Endothelial cell of umbilical vein (primary cell): ENCODE results near the gene OSBPL9. TPM values are rescaled to one million over a fixed set of nuclear protein-coding genes. Genes with fewer than 3 reads are reported as not detected.

Experiments
- BruUV-seq: library from RNA; stranded (reverse); fragments of 400-500 nt; replicated peaks from 2 replicates; lab custom pipeline; 2021; lab: Mats Ljungman, UMichigan
- CTCF ChIA-PET: fragments of 300-600, 350-600 bp; sonication (Branson Sonifier 250); formaldehyde crosslinking; loops from one replicate; lab custom pipeline; 2021; ENCODE audit warnings: antibody characterized with exemption, inconsistent platforms; lab: Charles Lee
- POLR2A ChIA-PET: fragments of 300-600, 350-600 bp; sonication (Branson Sonifier 250); formaldehyde crosslinking; loops from one replicate; lab custom pipeline; 2021; ENCODE audit warnings: antibody characterized with exemption, inconsistent platforms; lab: Charles Lee
- DNase-seq: peaks from one replicate; pipeline ENCODE4 v3.0.0-alpha.2; 2011; ENCODE audit warnings: low read depth, low spot score
- FAIRE-seq: peaks from 2 replicates; lab custom pipeline; 2011; peaks lifted over from hg19 to GRCh38; lab: Jason Lieb, UNC
- H2AFZ ChIP-seq: 2 replicates; pipeline ENCODE4 v1.6.0; 2012; ENCODE audit warnings: low read depth, low read length, control low read depth, inconsistent platforms
- H3K27ac ChIP-seq: 2 replicates; pipeline ENCODE4 v1.5.1; 2011; ENCODE audit warnings: low read depth, mild to moderate bottlenecking, control low read depth, low read length, moderate library complexity; ENCODE audit not compliant: insufficient read depth
- H3K27me3 ChIP-seq, 2 experiments: 2 replicates each; pipeline versions ENCODE4 v1.6.0 to v1.6.1; 2011; ENCODE audit warnings: low read length in 2 of 2, mixed read lengths in 1 of 2; ENCODE audit not compliant: control insufficient read depth in 2 of 2, insufficient read depth in 2 of 2
- H3K36me3 ChIP-seq, 2 experiments: 2 replicates in 1 of 2; 3 replicates in 1 of 2; pipeline ENCODE4 v1.5.1; 2011; ENCODE audit warnings: low read length in 2 of 2, mild to moderate bottlenecking in 1 of 2, moderate library complexity in 1 of 2; ENCODE audit not compliant: control insufficient read depth in 2 of 2, insufficient read depth in 2 of 2; ENCODE audit errors: extremely low read depth in 1 of 2
- H3K4me1 ChIP-seq: 3 replicates; pipeline ENCODE4 v1.5.1; 2011; ENCODE audit warnings: mild to moderate bottlenecking, low read length; ENCODE audit not compliant: control insufficient read depth, insufficient read depth; ENCODE audit errors: extremely low read depth
- H3K4me2 ChIP-seq: 2 replicates; pipeline ENCODE4 v1.6.1; 2011; ENCODE audit warnings: low read length, control low read depth, mixed read lengths; ENCODE audit not compliant: insufficient read depth
- H3K4me3 ChIP-seq, 3 experiments: fragments of 200-600 bp in 1 of 3; sonication (generic), shearing (Covaris generic) in 1 of 3; replicated peaks in 1 of 3; 2 replicates each; pipeline ENCODE4 v1.5.1; 2011 to 2016; ENCODE audit warnings: control low read depth in 3 of 3, low read length in 3 of 3, mild to moderate bottlenecking in 2 of 3, inconsistent platforms in 1 of 3, low read depth in 1 of 3, moderate library complexity in 1 of 3; ENCODE audit not compliant: insufficient read depth in 1 of 3
- H3K79me2 ChIP-seq: 2 replicates; pipeline ENCODE4 v1.6.0; 2012; ENCODE audit warnings: low read length, inconsistent platforms; ENCODE audit not compliant: control insufficient read depth, insufficient read depth
- H3K9ac ChIP-seq: replicated peaks from 2 replicates; pipeline ENCODE3; 2011; ENCODE audit warnings: low read length, control low read depth; ENCODE audit not compliant: insufficient read depth; ENCODE audit errors: extremely low read depth
- H3K9me1 ChIP-seq: replicated peaks from 3 replicates; pipeline ENCODE4 v1.6.0; 2011; ENCODE audit warnings: mild to moderate bottlenecking, low read length; ENCODE audit not compliant: control insufficient read depth, insufficient read depth; ENCODE audit errors: extremely low read depth
- H3K9me3 ChIP-seq: replicated peaks from 2 replicates; pipeline ENCODE4 v1.5.1; 2012; ENCODE audit warnings: low read length, inconsistent platforms; ENCODE audit not compliant: control insufficient read depth, insufficient read depth
- H4K20me1 ChIP-seq: replicated peaks from 2 replicates; pipeline ENCODE3; 2011; ENCODE audit warnings: mild to moderate bottlenecking, low read length; ENCODE audit not compliant: control insufficient read depth, insufficient read depth; ENCODE audit errors: extremely low read depth
- FOS ChIP-seq: IDR thresholded peaks from 2 replicates; pipeline ENCODE4 v1.6.1; 2011; ENCODE audit warnings: mild to moderate bottlenecking, low read length, moderate library complexity, borderline replicate concordance; ENCODE audit not compliant: insufficient read depth
- JUN ChIP-seq: IDR thresholded peaks from 2 replicates; pipeline ENCODE4 v1.6.1; 2011; ENCODE audit warnings: borderline replicate concordance, low read depth; ENCODE audit not compliant: insufficient read length, insufficient read depth
- MYC ChIP-seq: IDR thresholded peaks from one replicate; pipeline ENCODE4 v1.6.1; 2011; ENCODE audit warnings: mild to moderate bottlenecking, low read depth, low read length
- POLR2A ChIP-seq: IDR thresholded peaks from 2 replicates; pipeline ENCODE4 v1.6.1; 2012; ENCODE audit warnings: low read depth, mild to moderate bottlenecking, control low read depth, low read length
- POLR2AphosphoS5 ChIP-seq: IDR thresholded peaks from 2 replicates; pipeline ENCODE4 v1.6.1; 2012; ENCODE audit warnings: low read depth, mild to moderate bottlenecking, control low read depth, low read length, moderate library complexity; ENCODE audit not compliant: insufficient read depth
- dilution Hi-C: fragments of 300-500 bp; cut with MboI; formaldehyde crosslinking; loops from one replicate; pipeline ENCODE4 v1.15.0; 2019; ENCODE audit warnings: low sequenced_read_pairs; ENCODE audit not compliant: extremely low pct_ligation_motif_present
- intact Hi-C: fragments of 100-400 bp; cut with micrococcal nuclease; formaldehyde crosslinking; loops from one replicate; pipeline ENCODE4 v1.10.0; 2022
- polyA plus RNA-seq, 4 experiments: library from polyadenylated mRNA; depleted of rRNA in 3 of 4; stranded (reverse) in 3 of 4; unstranded in 1 of 4; fragments of >200 nt; gene quantifications; 2 replicates each; pipeline versions ENCODE4 v1.2.1 to v1.2.3, GENCODE V29; 2011 to 2012; ENCODE audit warnings: missing spikeins in 1 of 4
- total RNA-seq: library from RNA; stranded (reverse); gene quantifications from 2 replicates; pipeline ENCODE4 v1.2.3, GENCODE V29; 2021
- TF ChIP-seq, protein P1 (sequence below): IDR thresholded peaks from 2 replicates; pipeline ENCODE4 v1.6.1; 2011; ENCODE audit not compliant: insufficient read depth, insufficient read length
- TF ChIP-seq, protein P2 (sequence below), 2 donors: IDR thresholded peaks; 1 replicate in 1 of 2; 2 replicates in 1 of 2; pipeline ENCODE4 v1.5.1; 2011; ENCODE audit warnings: low read length in 2 of 2, mild to moderate bottlenecking in 2 of 2, moderate library complexity in 2 of 2, control low read depth in 1 of 2, inconsistent platforms in 1 of 2, low read depth in 1 of 2; ENCODE audit not compliant: insufficient read depth in 1 of 2; ENCODE audit errors: extremely low read depth in 1 of 2

The OSBPL9 gene
- total and polyA plus RNA-seq, 2 donors (not counting 3 experiments of a cell fraction or from before 2014, with no cell fraction given): 46.2 to 80.3 TPM

DNA sequence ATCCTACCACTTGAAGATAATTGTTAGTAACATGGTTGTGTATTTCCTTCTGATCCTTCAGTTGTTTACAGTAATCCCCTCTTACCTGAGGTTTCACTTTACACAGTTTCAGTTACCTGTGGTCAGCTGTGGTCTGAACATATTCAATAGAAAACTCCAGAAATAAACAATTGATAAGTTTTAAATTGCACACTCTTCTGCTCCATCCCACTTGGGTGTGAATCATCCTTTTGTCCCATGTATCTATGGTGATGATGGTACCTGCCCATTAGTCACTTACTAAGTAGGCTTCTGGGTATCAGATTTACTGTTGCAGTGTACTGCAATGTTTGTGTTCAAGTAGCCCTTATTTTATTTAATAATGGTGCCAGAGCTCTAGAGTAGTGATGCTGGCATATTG, 62.5 kb downstream of the OSBPL9 start:
- dilution Hi-C loops: no loop called here
- Histone ChIP-seq H3K79me2 (peaks cover 4% of the 10 kb centered on the region), H3K9ac (no peak overlapping the region), H3K9me1 (no peaks in the 10 kb centered on the region), H3K27ac (no peak overlapping the region), H3K4me3 (no peak overlapping the region), H3K4me1 (no peaks in the 10 kb centered on the region), H3K36me3 (no peaks in the 10 kb centered on the region), H3K4me2 (no peak overlapping the region), H4K20me1 (no peaks in the 10 kb centered on the region), H2AFZ (no peak overlapping the region), H3K27me3 (no peaks in the 10 kb centered on the region), H3K9me3 (no peaks in the 10 kb centered on the region)
- CTCF ChIA-PET: no interaction called here
- intact Hi-C loops: no loop called here
- no peak for DNase-seq
- FAIRE-seq: no peak
- BruUV-seq: no TSS peak
- POLR2A ChIA-PET: no interaction called here
- no peak for TF ChIP-seq MYC
- no peak for TF ChIP-seq FOS
- TF ChIP-seq POLR2AphosphoS5: no peak
- TF ChIP-seq, protein P1, sequence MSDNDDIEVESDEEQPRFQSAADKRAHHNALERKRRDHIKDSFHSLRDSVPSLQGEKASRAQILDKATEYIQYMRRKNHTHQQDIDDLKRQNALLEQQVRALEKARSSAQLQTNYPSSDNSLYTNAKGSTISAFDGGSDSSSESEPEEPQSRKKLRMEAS: no peak

DNA sequence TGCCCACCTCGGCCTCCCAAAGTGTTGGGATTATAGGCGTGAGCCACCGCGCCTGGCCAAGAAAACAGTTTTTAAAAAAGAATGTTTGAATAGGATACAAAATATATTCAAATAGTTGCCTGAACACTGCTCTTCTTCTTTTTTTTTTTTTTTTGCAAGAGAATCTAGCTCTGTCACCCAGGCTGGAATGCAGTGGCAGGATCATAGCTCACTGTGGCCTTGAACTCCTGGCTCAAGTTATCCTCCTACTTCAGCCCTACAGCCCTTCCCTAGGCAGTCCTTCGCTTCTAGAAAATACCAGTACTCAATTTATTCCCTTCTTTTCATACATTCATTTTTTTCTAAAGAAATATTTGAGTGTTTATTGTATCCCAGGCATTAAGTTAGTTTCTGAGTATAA, 67.9 kb downstream of the OSBPL9 start:
- POLR2A ChIA-PET: no interaction called here
- H3K79me2 ChIP-seq: no peaks in the 10 kb centered on the region

More for the DNA sequence above, 67.9 kb downstream of the OSBPL9 start:
- Histone ChIP-seq H3K4me3 (no peak overlapping the region), H3K36me3 (no peaks in the 10 kb centered on the region), H3K9me1 (peaks cover 3% of the 10 kb centered on the region), H3K4me1 (no peaks in the 10 kb centered on the region), H3K27me3 (no peaks in the 10 kb centered on the region), H4K20me1 (no peaks in the 10 kb centered on the region), H2AFZ (no peak overlapping the region), H3K4me2 (no peak overlapping the region), H3K9ac (no peak overlapping the region), H3K9me3 (no peaks in the 10 kb centered on the region), H3K27ac (no peak overlapping the region)
- CTCF ChIA-PET: interaction anchor here (0.6 kb wide), 2 partner anchors 14 kb away, joined by 3 read pairs; no protein-coding TSS in a partner anchor
- intact Hi-C loops: no loop called here
- FAIRE-seq: no peak
- BruUV-seq: no TSS peak
- no peak for DNase-seq
- TF ChIP-seq FOS (no peak), POLR2A (no peak), JUN (no peak), POLR2AphosphoS5 (no peak), MYC (no peak)
- TF ChIP-seq, protein P2, sequence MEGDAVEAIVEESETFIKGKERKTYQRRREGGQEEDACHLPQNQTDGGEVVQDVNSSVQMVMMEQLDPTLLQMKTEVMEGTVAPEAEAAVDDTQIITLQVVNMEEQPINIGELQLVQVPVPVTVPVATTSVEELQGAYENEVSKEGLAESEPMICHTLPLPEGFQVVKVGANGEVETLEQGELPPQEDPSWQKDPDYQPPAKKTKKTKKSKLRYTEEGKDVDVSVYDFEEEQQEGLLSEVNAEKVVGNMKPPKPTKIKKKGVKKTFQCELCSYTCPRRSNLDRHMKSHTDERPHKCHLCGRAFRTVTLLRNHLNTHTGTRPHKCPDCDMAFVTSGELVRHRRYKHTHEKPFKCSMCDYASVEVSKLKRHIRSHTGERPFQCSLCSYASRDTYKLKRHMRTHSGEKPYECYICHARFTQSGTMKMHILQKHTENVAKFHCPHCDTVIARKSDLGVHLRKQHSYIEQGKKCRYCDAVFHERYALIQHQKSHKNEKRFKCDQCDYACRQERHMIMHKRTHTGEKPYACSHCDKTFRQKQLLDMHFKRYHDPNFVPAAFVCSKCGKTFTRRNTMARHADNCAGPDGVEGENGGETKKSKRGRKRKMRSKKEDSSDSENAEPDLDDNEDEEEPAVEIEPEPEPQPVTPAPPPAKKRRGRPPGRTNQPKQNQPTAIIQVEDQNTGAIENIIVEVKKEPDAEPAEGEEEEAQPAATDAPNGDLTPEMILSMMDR (IDR thresholded peaks at IDR 0.05; ENCODE audit: extremely low read depth in 1 of 2, insufficient read depth in 1 of 2, low read depth in 1 of 2, low read length in 2 of 2): no peak
- TF ChIP-seq, protein P1: no peak
- dilution Hi-C loops: no loop called here
